PC-9 (cell line): ENCODE results near the gene TJP2.

Experiments
- CTCF ChIP-seq: fragments of 200-600 bp; sonication (generic); conservative IDR thresholded peaks from 2 replicates; pipeline ENCODE4 v1.6.1; 2017; ENCODE audit warnings: mixed run types, antibody characterized with exemption, mild to moderate bottlenecking, moderate library complexity
- EZH2 ChIP-seq: fragments of 200-600 bp; sonication (generic); IDR thresholded peaks from 2 replicates; pipeline ENCODE4 v1.8.0; 2017; ENCODE audit warnings: antibody characterized with exemption, low read depth

GRCh38 chr9:69211424-69212036 is 37.5 kb downstream of the TJP2 start:
- TF ChIP-seq CTCF (no peak), EZH2 (no peak)
